ENCODE data around the gene RCN2.
A peak's percentile ranks its signal among the peaks of the same experiment; 100 is the strongest.

The RCN2 gene

DNA sequence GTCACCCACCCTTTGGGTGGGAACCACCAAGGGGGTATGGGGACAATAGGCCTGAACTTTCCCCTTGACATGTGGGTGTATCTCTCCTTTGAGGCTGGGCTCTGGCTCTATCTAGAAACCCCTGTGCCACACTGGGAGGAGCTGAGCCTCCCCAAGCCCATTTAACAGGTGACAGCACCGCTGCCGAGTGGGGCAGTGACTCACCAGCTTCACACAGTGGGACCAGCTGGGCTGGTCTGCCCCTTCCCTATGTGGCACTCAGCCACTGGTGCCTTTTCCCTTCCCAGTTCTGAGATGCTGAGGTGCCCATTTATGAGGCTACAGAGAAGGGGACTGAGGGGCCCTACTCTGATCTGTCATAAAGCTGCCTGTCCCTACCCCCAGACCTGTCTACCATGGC lies 68.4 kb downstream of the RCN2 start:
- no peak overlapping the region for H3K27ac ChIP-seq
- TF ChIP-seq, protein P1, sequence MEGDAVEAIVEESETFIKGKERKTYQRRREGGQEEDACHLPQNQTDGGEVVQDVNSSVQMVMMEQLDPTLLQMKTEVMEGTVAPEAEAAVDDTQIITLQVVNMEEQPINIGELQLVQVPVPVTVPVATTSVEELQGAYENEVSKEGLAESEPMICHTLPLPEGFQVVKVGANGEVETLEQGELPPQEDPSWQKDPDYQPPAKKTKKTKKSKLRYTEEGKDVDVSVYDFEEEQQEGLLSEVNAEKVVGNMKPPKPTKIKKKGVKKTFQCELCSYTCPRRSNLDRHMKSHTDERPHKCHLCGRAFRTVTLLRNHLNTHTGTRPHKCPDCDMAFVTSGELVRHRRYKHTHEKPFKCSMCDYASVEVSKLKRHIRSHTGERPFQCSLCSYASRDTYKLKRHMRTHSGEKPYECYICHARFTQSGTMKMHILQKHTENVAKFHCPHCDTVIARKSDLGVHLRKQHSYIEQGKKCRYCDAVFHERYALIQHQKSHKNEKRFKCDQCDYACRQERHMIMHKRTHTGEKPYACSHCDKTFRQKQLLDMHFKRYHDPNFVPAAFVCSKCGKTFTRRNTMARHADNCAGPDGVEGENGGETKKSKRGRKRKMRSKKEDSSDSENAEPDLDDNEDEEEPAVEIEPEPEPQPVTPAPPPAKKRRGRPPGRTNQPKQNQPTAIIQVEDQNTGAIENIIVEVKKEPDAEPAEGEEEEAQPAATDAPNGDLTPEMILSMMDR (conservative IDR thresholded peaks at IDR 0.05) = no peak

DNA sequence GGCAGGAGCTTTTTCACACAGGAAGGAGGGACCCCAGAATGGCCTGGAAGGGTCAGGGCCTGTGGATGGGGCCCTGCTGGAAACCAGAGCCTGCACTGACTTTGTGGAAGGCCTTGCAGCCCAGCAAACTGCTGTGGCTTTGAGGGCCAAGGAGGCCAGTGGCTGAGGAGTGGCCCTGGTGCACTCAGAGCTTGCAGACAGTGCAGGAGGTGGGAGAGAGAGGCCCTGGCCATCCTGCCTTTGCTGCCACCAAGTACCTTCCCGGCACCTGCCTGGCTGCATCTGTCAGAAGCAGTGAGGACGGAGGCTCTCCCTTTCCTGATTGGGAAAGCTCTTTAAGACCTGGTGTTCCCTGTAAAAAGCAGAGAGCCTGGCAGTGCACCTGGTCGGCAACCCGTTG lies 69.8 kb downstream of the RCN2 start:
- TF ChIP-seq, protein P1 (conservative IDR thresholded peaks at IDR 0.05) = no peak
- H3K27ac ChIP-seq = peak overlapping the region; percentile 76

DNA sequence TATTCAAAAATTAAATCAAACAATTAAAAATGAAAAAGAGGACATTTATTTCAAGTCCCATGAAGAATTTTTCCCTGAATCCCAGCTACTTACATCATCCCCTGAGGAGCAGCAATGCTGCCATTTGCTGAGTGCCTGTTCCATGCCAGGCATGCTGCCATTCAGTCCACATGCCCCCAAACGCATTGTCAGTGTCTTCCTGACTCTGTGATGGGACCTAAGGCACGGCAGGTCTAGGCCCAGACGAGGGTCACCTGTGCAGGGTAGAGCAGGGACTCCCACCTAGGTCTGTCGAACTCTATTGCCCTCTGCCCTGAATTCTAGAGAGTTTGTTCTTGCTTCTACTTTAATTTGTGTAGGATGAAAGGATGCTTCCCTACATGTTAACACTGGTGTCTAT lies 70.4 kb downstream of the RCN2 start:
- H3K27ac ChIP-seq = peak overlapping the region; percentile 76
- TF ChIP-seq, protein P1 (conservative IDR thresholded peaks at IDR 0.05) = no peak

DNA sequence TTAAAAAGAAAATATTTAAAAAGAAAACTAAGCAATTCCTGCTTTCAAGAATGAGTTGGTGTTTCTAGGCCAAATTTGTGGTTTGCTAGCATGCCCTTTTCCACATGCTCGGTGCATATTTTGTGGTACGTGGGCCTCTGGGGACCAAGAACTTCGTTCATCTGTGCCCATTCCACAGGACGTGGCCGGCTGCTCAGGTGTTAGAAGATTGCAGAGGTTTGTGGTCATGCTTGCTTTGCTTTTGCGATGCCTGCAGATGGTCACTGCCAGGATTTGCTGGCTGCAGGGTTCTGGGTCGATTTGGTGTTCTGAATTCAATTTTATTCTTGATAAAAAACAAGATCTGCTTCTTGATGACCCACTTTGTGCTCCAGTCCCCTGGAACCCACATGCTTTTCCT lies 70.9 kb downstream of the RCN2 start:
- H3K27ac ChIP-seq = peak overlapping the region; percentile 76
- TF ChIP-seq, protein P1 (conservative IDR thresholded peaks at IDR 0.05) = no peak

DNA sequence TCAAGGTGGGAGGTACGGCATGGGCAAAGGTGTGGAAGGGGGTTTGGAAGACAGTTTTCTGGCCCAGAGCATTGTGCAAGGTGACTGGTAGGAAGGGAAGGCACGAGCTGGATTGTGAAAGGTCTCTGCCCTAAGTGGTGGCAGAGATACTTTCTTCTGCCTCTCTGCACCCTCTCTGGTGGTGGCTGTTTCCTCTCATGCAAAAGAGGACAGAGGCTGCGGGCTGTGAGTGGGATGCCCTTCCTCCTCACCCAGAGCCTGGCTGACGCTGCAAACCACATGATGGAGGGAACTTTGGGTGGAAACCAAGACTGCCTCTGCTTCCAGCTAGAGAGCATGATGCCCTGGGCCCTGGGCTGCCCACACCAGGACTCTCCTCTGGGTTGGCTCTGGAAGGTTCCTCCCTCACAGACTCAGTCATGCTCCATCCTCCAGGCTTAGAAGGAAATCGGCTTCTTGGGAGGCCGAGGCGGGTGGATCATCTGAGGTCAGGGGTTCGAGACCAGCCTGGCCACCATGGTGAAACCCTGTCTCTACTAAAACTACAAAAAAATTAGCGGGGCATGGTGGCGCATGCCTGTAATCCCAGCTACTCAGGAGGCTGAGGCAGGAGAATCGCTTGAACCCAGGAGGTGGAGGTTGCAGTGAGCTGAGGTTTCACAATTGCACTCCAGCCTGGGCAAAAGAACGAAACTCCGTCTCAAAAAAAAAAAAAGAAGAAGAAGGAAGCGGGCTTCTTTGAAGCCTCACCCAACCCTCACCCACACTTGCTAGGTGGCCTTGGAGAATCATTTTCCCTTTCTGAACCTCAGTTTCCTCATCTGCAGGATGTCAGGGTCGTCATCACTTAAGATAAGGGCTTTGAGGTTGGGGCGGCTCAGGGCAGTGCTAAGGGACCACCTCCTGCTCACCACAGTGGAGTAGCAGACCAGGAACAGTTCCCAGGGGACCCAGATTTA lies 71.7 kb downstream of the RCN2 start:
- H3K27ac ChIP-seq = peak overlapping the region; percentile 76; the same call in 1 of the 2 replicates

More for the DNA sequence above, 71.7 kb downstream of the RCN2 start:
- TF ChIP-seq, protein P1 (conservative IDR thresholded peaks at IDR 0.05) = no peak

Measured in VCaP (cell line).